Measurements from ENCODE around the gene LRP4.
"Not testable (repeated sequence)": the region's sequence is repeated elsewhere in the genome, so short reads cannot be mapped to it uniquely, and the experiment has no call there.

LRP4 gene

DNA sequence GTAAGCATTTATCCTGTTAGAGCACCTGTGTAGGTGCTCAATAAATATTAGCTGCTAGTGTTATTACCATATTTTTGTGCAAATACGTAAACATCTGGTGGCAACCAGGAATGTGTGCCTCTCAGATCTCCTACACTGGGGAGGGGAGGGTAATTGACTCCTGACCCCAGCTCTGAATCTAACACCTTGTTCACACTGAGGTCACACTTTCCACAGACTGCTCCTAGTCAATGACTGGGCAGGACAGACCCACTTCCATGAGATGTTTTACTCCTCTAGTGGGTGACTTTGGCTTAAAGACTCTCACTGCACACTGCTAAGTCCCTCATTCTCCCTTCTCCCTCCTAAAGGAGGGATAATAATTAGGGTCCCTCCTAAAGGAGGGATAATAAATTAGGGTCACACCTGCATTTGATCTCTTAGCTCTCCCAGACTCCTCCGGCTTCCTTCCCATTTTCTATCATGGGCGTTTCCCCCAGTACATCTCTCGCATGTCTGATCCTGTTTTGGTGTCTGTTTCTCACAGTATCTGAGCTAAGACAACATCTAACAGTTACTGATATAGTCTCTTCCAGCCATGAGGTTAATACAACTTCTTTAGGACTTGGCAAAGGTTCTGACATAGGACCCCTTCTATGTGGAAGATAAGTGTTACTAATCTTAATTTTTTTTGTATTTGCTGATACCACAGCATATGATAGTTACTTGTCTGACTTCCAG, 26.2 kb upstream of the LRP4 start:
- TF ChIP-seq, protein P1, sequence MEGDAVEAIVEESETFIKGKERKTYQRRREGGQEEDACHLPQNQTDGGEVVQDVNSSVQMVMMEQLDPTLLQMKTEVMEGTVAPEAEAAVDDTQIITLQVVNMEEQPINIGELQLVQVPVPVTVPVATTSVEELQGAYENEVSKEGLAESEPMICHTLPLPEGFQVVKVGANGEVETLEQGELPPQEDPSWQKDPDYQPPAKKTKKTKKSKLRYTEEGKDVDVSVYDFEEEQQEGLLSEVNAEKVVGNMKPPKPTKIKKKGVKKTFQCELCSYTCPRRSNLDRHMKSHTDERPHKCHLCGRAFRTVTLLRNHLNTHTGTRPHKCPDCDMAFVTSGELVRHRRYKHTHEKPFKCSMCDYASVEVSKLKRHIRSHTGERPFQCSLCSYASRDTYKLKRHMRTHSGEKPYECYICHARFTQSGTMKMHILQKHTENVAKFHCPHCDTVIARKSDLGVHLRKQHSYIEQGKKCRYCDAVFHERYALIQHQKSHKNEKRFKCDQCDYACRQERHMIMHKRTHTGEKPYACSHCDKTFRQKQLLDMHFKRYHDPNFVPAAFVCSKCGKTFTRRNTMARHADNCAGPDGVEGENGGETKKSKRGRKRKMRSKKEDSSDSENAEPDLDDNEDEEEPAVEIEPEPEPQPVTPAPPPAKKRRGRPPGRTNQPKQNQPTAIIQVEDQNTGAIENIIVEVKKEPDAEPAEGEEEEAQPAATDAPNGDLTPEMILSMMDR (IDR thresholded peaks at IDR 0.05; ENCODE audit: low read length, missing control alignments), result no peak
- DNase-seq (ENCODE audit: low read depth), result no peak
- no peak overlapping the region for H3K4me3 ChIP-seq (replicated peaks; ENCODE audit: low read depth, low read length)

GRCh38 chr11:46942172-46942571, 23.8 kb upstream of the LRP4 start:
- no peak for DNase-seq (ENCODE audit: low read depth)
- TF ChIP-seq, protein P1 (IDR thresholded peaks at IDR 0.05; ENCODE audit: low read length, missing control alignments), result no peak

DNA sequence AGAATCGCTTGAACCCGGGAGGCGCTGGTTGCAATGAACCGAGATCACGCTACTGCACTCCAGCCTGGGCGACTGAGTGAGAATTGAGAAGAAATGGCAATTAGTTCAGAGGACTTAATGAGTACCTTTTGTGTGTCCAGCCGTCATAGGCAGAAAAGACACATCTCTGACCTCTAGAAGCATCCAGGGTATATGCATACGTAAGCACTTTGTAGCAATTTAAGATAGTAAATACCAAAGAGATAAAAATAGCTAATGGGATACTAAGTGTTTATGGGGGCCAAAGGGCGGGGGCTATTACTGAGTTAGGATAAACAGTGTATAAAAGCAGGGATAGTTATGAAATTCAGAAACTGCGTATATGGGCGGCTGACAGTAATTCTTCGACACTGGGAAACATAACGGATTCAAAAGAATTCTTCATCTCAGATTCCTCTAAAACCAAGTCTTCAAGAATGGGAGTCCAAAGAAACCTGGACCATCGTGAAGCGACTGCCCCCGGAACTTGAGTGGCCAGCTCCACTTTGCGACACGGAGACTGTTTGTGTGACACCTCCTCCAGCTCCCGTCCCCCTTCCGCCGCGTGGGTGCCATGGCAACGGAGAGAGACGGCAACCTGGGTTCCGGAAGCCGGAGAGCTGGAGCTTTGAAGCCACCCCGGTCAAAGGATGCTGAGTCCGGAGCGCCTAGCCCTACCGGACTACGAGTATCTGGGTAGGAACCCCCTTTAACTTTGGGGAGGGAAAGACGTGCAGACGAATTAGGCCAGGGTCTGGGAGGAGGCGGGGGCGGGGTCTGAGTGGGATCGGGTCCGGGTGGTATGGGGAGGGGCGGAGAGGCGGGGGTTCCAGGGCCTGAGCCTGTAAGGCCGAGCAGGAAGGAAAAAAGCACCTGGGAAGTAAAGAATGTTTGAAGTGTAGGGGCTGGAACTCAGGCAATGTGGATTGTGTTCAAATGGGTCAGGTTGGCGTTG, 18.1 kb upstream of the LRP4 start, which contains the start of gene CSTPP1:
CSTPP1 (plus strand) TSS at position 624 of the 973 bp plus-strand sequence; CDS start at position 669, 45 bp downstream.
- TF ChIP-seq, protein P1 (IDR thresholded peaks at IDR 0.05; ENCODE audit: low read length, missing control alignments), result no peak
- H3K4me3 ChIP-seq (replicated peaks; ENCODE audit: low read depth, low read length), result peak within 1 kb of the TSS; percentile 93
- DNase-seq (ENCODE audit: low read depth), result peak; percentile 96

More at GRCh38 chr11:46942172-46942571, 23.8 kb upstream of the LRP4 start:
- H3K4me3 ChIP-seq (replicated peaks; ENCODE audit: low read depth, low read length), result no peak overlapping the region

DNA sequence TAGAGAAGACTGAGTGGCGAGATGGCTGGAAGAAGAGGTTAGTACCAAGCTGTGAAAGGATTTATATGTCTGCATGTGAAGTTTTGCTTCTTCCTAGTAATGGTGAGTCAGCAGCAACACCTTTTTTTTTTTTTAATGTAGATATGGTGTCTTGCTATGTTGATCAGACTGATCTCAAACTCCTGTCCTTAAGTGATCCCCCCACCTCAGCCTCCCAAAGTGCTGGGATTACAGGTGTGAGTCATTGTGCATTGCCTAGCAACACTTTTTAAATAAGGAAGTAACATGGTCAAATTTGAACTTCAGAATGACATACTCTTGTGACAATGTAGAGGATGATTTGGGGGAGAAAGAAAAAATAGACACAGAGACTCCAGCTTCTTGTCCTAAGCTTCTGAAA, 11.7 kb upstream of the LRP4 start:
- TF ChIP-seq, protein P1 (IDR thresholded peaks at IDR 0.05; ENCODE audit: low read length, missing control alignments), result no peak

GRCh38 chr11:46928701-46929100, 10.4 kb upstream of the LRP4 start:
- not testable (repeated sequence) for H3K4me3 ChIP-seq (replicated peaks; ENCODE audit: low read depth, low read length); DNase-seq (ENCODE audit: low read depth)

More for the DNA sequence above, 11.7 kb upstream of the LRP4 start:
- no peak overlapping the region for H3K4me3 ChIP-seq (replicated peaks; ENCODE audit: low read depth, low read length)
- peak; percentile 53 for DNase-seq (ENCODE audit: low read depth)

- DNase-seq (ENCODE audit: low read depth); H3K4me3 ChIP-seq (replicated peaks; ENCODE audit: low read depth, low read length): not testable (repeated sequence)
These were observed 9.6 kb upstream of the LRP4 start for GRCh38 chr11:46927928-46928327.

DNA sequence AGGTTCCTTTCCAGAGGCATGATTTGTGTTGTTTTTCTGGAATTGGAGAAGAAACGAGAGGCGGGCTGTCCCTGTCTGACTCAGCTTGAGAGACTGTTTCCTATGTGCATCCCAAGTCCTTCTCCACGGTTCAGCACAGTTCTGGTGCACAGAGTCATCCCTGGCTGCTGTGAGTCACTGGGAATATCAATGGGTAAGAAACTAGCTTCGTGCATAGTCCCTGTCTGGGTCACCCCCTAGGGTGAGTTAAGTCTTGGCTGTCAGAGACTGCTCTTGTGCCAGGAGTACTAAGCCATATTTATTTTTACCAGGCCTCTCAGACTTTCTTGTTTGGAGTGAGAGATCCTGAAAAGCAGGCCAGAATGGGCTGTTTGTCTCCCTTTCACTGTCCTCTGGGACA, 2.4 kb upstream of the LRP4 start:
- peak; percentile 91 for DNase-seq (ENCODE audit: low read depth)
- TF ChIP-seq, protein P1 (IDR thresholded peaks at IDR 0.05; ENCODE audit: low read length, missing control alignments), result no peak
- H3K4me3 ChIP-seq (replicated peaks; ENCODE audit: low read depth, low read length), result no peak overlapping the region
